Retinal pigment epithelial cell (primary cell): ENCODE measurements around the gene PRSS56.

Experiments used
- DNase-seq: peaks from one replicate; pipeline ENCODE4 v3.0.0-alpha.2; 2010; ENCODE audit warnings: low read depth
- H3K4me3 ChIP-seq: 2 replicates; pipeline ENCODE4 v1.5.1; 2011; ENCODE audit warnings: mild to moderate bottlenecking, low read length, control low read depth, moderate library complexity
- CTCF ChIP-seq: conservative IDR thresholded peaks from 2 replicates; pipeline ENCODE4 v1.5.1; 2011; ENCODE audit warnings: low read depth, low read length, control low read depth, inconsistent platforms

The PRSS56 gene

DNA sequence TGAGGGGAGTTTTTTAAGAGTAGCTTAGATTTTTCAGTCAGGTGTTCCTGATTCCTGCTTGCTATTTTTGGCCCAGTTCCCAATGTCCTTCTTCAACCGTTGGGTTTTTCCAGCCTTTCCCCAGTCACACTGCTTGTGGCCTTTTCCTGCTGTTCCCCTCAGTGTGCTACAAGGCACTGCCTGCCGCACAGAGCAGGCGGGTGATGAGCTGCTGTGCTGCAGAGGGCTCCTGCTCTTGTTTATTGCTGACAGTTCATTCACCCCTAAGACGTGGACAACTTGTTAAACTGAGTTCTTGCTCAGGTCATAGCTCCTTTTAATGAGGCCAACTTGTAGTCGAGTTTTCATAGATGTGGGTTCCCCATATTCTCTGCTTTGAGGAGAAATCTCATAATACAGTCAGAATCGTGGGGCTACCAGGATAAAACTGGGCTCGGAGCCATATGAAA, 50.9 kb downstream of the PRSS56 start:
- DNase-seq, result no peak
- no peak for TF ChIP-seq CTCF
- no peak overlapping the region for H3K4me3 ChIP-seq

DNA sequence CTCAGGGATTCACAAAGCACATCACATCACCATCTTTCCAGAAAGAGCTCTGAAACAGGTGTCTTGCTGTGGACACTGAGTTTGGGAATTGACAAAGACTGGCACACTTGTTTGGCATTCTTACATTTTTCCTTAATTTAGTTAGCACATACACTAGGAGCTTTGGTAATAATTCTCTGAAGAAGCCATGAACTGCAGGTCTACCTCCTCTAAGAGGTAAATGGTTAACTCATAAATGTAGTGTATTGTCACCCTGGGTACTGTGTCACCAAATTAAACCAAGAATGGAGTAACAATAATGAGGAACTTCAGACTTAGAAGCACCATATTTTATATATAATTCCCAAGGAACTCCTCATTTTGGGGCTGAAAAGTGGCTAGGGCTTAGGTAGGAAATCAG, 52.9 kb downstream of the PRSS56 start:
- TF ChIP-seq CTCF, result no peak
- DNase-seq, result no peak
- no peak overlapping the region for H3K4me3 ChIP-seq

DNA sequence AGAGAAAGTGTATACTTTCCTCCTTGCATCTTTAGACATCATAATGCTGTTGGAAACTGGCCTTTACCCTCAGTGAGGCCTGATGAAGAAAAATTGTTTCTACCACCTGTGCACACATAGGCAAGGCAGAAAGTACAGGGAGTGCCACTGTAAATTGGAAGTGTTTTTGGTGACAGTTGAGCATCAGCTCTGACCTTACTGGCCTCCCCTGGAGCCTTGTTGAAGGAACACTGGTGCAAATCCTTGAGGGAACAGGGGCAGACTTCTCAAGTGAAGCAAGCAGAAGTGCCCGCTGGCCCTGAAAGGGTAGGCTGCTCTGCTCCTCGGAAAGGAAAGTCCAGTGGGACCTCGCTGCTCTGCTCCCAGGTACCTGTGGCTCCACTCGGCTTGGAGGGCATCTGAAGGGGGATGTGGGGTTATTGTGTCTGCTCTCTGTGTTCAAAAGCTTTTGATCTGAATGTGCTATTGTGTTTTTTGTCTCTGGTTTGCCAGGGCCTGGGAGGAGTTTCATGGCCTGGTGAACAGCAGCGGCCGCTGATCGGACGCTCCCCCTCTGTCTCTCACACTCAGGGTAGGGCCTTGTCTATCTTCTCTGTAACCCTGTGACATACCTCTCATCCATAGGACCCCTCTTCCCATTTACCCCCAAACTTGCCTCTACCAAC, 53.7 kb downstream of the PRSS56 start:
- no peak overlapping the region for H3K4me3 ChIP-seq
- no peak for DNase-seq
- TF ChIP-seq CTCF, result no peak

DNA sequence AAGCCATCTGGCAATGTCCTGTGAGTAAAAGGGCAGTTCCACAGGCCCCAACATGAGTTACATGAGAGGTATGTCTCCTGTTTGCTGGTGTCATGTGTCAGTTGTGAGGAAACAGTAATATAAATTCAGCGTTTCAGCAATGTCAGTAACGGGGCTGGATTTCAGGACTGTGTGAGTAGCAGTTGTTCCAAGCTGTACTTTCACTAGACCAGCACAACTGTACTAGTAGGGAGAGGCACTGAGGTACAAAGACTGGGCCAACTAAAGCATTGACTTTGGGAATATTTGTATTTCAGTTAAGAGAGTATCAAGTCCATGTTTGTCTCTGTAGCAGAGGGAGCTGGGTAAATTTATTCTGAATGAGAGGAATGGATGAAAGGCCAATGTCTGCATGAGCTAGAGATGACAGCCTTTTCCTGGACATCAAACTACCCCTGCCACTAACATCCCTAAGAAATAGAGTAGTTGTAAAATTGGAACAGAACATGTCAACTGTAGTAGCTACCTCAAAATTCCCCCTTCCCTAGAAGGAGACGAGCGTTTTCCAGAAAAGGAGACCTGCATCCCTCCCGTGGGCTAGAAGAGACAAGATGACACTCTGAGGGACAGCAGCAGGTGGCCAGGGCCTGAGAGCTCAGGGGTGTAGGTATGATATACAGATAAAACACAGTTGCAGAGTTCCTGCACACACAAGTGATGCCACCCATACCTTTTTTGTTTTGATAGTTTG, 54.7 kb downstream of the PRSS56 start:
- no peak overlapping the region for H3K4me3 ChIP-seq
- no peak for DNase-seq
- no peak for TF ChIP-seq CTCF
